PC-3 (cell line): ENCODE results near the gene CSTPP1. TPM values are rescaled to one million over a fixed set of nuclear protein-coding genes. Genes with fewer than 3 reads are reported as not detected.
"Not testable (repeated sequence)": the region's sequence is repeated elsewhere in the genome, so short reads cannot be mapped to it uniquely, and the experiment has no call there.

ENCODE experiments used
- ATAC-seq: fragments of 200-7000 bp; cut with Tn5 transposase; 2 replicates; pipeline ENCODE4 v1.9.1; 2020; ENCODE audit warnings: mild to moderate bottlenecking, moderate library complexity
- BruUV-seq: library from RNA; stranded (reverse); fragments of 400-500 nt; replicated peaks from 2 replicates; lab custom pipeline; 2021; lab: Mats Ljungman, UMichigan
- CTCF ChIA-PET: fragments of 300-600 bp; sonication (Branson Sonifier 250); formaldehyde crosslinking; loops from one replicate; lab custom pipeline; 2022; ENCODE audit warnings: antibody characterized with exemption; lab: Charles Lee
- POLR2A ChIA-PET: fragments of 300-600 bp; sonication (Branson Sonifier 250); formaldehyde crosslinking; loops from one replicate; lab custom pipeline; 2022; ENCODE audit warnings: antibody characterized with exemption; ENCODE audit not compliant: unreplicated experiment; lab: Charles Lee
- DNase-seq: peaks from one replicate; pipeline ENCODE4 v3.0.0-alpha.2; 2015
- H2AFZ ChIP-seq: fragments of 300-600 bp; sonication (generic); 2 replicates; pipeline ENCODE4 v1.6.0; 2016; ENCODE audit warnings: antibody characterized with exemption, low read length
- H3F3A ChIP-seq: fragments of 300-600 bp; sonication (generic); one replicate; pipeline ENCODE4 v1.6.0; 2017; ENCODE audit warnings: antibody characterized with exemption, low read length, control low read depth, mild to moderate bottlenecking; ENCODE audit not compliant: unreplicated experiment
- H3K27ac ChIP-seq: fragments of 300-600 bp; sonication (generic); 2 replicates; pipeline ENCODE4 v1.5.1; 2016; ENCODE audit warnings: mild to moderate bottlenecking, low read length
- H3K27me3 ChIP-seq: fragments of 300-600 bp; sonication (generic); 2 replicates; pipeline ENCODE4 v1.6.1; 2016; ENCODE audit warnings: low read length, mixed read lengths
- H3K36me3 ChIP-seq: fragments of 300-600 bp; sonication (generic); 2 replicates; pipeline ENCODE4 v1.6.1; 2016; ENCODE audit warnings: low read depth, mixed run types, low read length, mixed read lengths
- H3K4me1 ChIP-seq: fragments of 300-600 bp; sonication (generic); 2 replicates; pipeline ENCODE4 v1.5.1; 2016; ENCODE audit warnings: low read length; ENCODE audit not compliant: insufficient read depth
- H3K4me2 ChIP-seq: fragments of 300-600 bp; sonication (generic); 2 replicates; pipeline ENCODE4 v1.6.0; 2016; ENCODE audit warnings: low read length
- H3K4me3 ChIP-seq: fragments of 300-600 bp; sonication (generic); 2 replicates; pipeline ENCODE4 v1.5.1; 2016; ENCODE audit warnings: mild to moderate bottlenecking, low read length, mixed read lengths
- H3K79me2 ChIP-seq: fragments of 300-600 bp; sonication (generic); 2 replicates; pipeline ENCODE4 v1.6.1; 2017; ENCODE audit warnings: low read length, mixed read lengths
- H3K9ac ChIP-seq: fragments of 300-600 bp; sonication (generic); 2 replicates; pipeline ENCODE4 v1.6.0; 2016; ENCODE audit warnings: mild to moderate bottlenecking, low read length
- H3K9me2 ChIP-seq: fragments of 300-600 bp; sonication (generic); replicated peaks from 2 replicates; pipeline ENCODE4 v1.6.1; 2016; ENCODE audit warnings: mixed run types, low read length, mixed read lengths
- H3K9me3 ChIP-seq: fragments of 300-600 bp; sonication (generic); 2 replicates; pipeline ENCODE4 v1.6.1; 2016; ENCODE audit warnings: low read length, mixed read lengths
- H4K20me1 ChIP-seq: fragments of 300-600 bp; sonication (generic); 2 replicates; pipeline ENCODE4 v1.6.1; 2016; ENCODE audit warnings: low read length, mixed read lengths
- EZH2 ChIP-seq: fragments of 300-600 bp; sonication (generic); IDR thresholded peaks from one replicate; pipeline ENCODE4 v1.6.1; 2017; ENCODE audit warnings: antibody characterized with exemption, mild to moderate bottlenecking, low read length; ENCODE audit not compliant: unreplicated experiment
- EZH2phosphoT487 ChIP-seq: fragments of 300-600 bp; sonication (generic); IDR thresholded peaks from 2 replicates; pipeline ENCODE4 v1.6.1; 2018; ENCODE audit warnings: mild to moderate bottlenecking, antibody characterized with exemption, low read length, borderline replicate concordance
- intact Hi-C: fragments of 100-400 bp; cut with micrococcal nuclease; formaldehyde crosslinking; loops from 2 replicates; pipeline ENCODE4 v1.9.0; 2023
- total RNA-seq: library from RNA; depleted of rRNA; stranded (reverse); fragments of >200 nt; gene quantifications from 2 replicates; pipeline ENCODE4 v1.2.3, GENCODE V29; 2014
- TF ChIP-seq, protein P1 (sequence below): fragments of 300-600 bp; sonication (generic); conservative IDR thresholded peaks from 2 replicates; pipeline ENCODE4 v1.5.1; 2017; ENCODE audit warnings: antibody characterized with exemption, low read depth, mild to moderate bottlenecking, low read length

CSTPP1 gene
- total RNA-seq, 1 experiment from 2014 or later = 21.7 TPM

DNA sequence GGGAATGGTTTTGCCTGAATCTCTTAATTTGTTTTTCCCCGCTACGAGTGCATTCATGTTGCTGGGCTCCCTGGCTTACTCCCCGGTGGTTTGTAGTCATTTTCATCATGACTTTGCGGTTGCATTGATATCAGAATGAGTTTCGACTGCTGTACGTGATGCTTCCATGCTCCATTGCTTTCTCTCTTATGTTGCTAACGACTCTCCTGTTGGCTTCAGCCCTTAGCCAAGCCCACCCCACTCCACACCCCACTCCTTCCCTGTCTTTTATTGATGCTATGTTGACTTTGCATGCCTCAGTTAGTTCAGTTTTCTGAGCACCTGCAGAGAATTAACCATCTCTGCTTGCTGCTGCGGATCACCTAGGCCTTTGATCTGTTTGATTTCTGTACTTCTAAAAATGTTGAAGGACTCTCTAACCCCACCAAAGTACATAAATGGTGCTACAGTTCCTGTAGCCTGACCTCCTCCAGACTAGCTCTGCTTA, 174.8 kb downstream of the CSTPP1 start:
- POLR2A ChIA-PET = no interaction called here
- Histone ChIP-seq H3K79me2 (no peaks in the 10 kb centered on the region), H3K4me3 (no peak overlapping the region), H4K20me1 (no peaks in the 10 kb centered on the region), H3K9me3 (no peaks in the 10 kb centered on the region), H3K27me3 (no peaks in the 10 kb centered on the region), H3K4me2 (no peak overlapping the region), H3K4me1 (no peaks in the 10 kb centered on the region), H3K36me3 (no peaks in the 10 kb centered on the region), H3F3A (no peaks in the 10 kb centered on the region), H3K9ac (no peak overlapping the region), H2AFZ (no peak overlapping the region), H3K27ac (no peak overlapping the region), H3K9me2 (no peaks in the 10 kb centered on the region)
- ATAC-seq = no peak
- DNase-seq = no peak
- CTCF ChIA-PET = no interaction called here
- BruUV-seq = no TSS peak
- intact Hi-C loops = no loop called here
- TF ChIP-seq, protein P1, sequence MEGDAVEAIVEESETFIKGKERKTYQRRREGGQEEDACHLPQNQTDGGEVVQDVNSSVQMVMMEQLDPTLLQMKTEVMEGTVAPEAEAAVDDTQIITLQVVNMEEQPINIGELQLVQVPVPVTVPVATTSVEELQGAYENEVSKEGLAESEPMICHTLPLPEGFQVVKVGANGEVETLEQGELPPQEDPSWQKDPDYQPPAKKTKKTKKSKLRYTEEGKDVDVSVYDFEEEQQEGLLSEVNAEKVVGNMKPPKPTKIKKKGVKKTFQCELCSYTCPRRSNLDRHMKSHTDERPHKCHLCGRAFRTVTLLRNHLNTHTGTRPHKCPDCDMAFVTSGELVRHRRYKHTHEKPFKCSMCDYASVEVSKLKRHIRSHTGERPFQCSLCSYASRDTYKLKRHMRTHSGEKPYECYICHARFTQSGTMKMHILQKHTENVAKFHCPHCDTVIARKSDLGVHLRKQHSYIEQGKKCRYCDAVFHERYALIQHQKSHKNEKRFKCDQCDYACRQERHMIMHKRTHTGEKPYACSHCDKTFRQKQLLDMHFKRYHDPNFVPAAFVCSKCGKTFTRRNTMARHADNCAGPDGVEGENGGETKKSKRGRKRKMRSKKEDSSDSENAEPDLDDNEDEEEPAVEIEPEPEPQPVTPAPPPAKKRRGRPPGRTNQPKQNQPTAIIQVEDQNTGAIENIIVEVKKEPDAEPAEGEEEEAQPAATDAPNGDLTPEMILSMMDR = no peak
- TF ChIP-seq EZH2 = no peak
- no peak for TF ChIP-seq EZH2phosphoT487

GRCh38 chr11:47112941-47113340, 176.4 kb downstream of the CSTPP1 start:
- BruUV-seq, H3K4me1 ChIP-seq, DNase-seq, H3K9ac ChIP-seq, H3F3A ChIP-seq, H3K9me2 ChIP-seq, H3K9me3 ChIP-seq, intact Hi-C loops, POLR2A ChIA-PET, H2AFZ ChIP-seq, CTCF ChIA-PET, H3K36me3 ChIP-seq, H3K79me2 ChIP-seq, H3K27ac ChIP-seq, H3K4me3 ChIP-seq, ATAC-seq, H4K20me1 ChIP-seq, H3K27me3 ChIP-seq, H3K4me2 ChIP-seq: not testable (repeated sequence)

DNA sequence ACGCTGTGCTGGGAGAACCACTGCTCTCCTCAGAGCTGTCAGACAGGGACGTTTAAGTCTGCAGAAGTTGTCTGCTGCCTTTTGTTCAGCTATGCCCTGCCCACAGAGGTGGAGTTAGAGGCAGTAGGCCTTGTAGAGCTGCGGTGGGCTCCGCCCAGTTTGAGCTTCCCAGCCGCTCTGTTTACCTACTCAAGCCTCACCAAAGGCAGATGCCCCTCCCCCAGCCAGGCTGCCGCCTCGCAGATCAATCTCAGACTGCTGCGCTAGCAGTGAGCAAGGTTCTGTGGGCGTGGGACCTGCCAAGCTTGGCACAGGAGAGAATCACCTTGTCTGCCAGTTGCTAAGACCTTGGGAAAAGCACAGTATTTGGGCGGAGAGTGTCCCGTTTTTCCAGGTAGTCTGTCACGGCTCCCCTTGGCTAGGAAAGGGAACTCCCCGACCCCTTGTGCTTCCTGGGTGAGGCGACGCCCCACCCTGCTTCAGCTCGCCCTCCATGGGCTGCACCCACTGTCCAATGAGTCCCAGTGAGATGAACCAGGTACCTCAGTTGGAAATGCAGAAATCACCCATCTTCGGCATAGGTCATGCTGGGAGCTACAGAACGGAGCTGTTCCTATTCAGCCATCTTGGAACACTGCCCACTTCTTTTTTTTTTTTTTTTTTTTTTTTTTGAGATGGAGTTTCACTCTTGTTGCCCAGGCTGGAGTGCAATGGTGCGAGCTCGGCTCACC, 182.6 kb downstream of the CSTPP1 start:
- H3K27ac ChIP-seq, CTCF ChIA-PET, H3K9me3 ChIP-seq, H3K4me2 ChIP-seq, POLR2A ChIA-PET, H3K9ac ChIP-seq, H2AFZ ChIP-seq, BruUV-seq, H3K27me3 ChIP-seq, H4K20me1 ChIP-seq, intact Hi-C loops, H3K79me2 ChIP-seq, H3K4me1 ChIP-seq, H3K9me2 ChIP-seq, H3F3A ChIP-seq, H3K36me3 ChIP-seq, ATAC-seq, H3K4me3 ChIP-seq, DNase-seq: not testable (repeated sequence)

DNA sequence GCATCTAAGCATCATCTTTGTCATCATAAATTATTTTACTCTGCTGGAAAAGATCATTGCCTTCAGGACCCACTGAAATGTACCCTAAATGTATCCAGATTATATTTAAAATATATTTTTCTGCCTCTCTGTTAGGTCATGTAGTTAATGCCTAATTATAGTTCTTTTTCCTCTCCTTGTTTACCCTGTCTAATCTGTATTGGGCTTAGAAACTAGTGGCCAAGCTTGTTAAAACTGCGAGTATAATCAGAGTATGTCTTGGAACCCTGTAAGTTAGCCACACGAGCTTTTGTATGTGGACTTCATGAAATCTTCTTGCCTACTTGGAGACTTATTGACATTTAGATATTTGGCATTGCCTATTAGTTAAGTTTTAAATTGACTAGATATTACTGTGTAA, 184.5 kb downstream of the CSTPP1 start:
- no peaks in the 10 kb centered on the region for H3K9me2 ChIP-seq
- H3K4me1 ChIP-seq = no peaks in the 10 kb centered on the region
- no peak overlapping the region for H2AFZ ChIP-seq
- no peaks in the 10 kb centered on the region for H3K27me3 ChIP-seq
- no peak for ATAC-seq
- no peak overlapping the region for H3K9ac ChIP-seq
- DNase-seq = no peak
- TF ChIP-seq, protein P1 = no peak
- TF ChIP-seq EZH2phosphoT487 (no peak), EZH2 (no peak)
- H3K79me2 ChIP-seq = no peaks in the 10 kb centered on the region
- POLR2A ChIA-PET = no interaction called here
- H3K4me2 ChIP-seq = no peak overlapping the region
- no peak overlapping the region for H3K27ac ChIP-seq
- H3K36me3 ChIP-seq = no peaks in the 10 kb centered on the region
- CTCF ChIA-PET = no interaction called here
- BruUV-seq = no TSS peak
- H3K4me3 ChIP-seq = no peak overlapping the region
- no peaks in the 10 kb centered on the region for H3K9me3 ChIP-seq
- intact Hi-C loops = no loop called here
- no peaks in the 10 kb centered on the region for H3F3A ChIP-seq
- H4K20me1 ChIP-seq = no peaks in the 10 kb centered on the region
